Upper lobe of left lung (tissue), 6 donors: Measurements from ENCODE around the gene SYT9. TPM values are rescaled to one million over a fixed set of nuclear protein-coding genes. Genes with fewer than 3 reads are reported as not detected.
A peak's percentile ranks its signal among the peaks of the same experiment; 100 is the strongest.

Source experiments
- ATAC-seq, 2 donors: fragments of 200-7000 bp; cut with Tn5 transposase; one replicate each; pipeline ENCODE4 v1.9.1; 2022; ENCODE audit warnings: mild to moderate bottlenecking in 2 of 2, moderate library complexity in 2 of 2; ENCODE audit not compliant: low FRiP score in 2 of 2
- DNase-seq, 2 donors: peaks; one replicate each; pipeline ENCODE4 v3.0.0-alpha.2; 2019 to 2020
- H3K27ac ChIP-seq, 4 donors: fragments of 200-600 bp; sonication (generic); one replicate each; pipeline ENCODE4 v1.5.1; 2016 to 2019
- H3K27me3 ChIP-seq, 4 donors: fragments of 200-600 bp; sonication (generic); one replicate each; pipeline ENCODE4 v1.5.1; 2017 to 2019
- H3K36me3 ChIP-seq, 4 donors: fragments of 200-600 bp; sonication (generic); one replicate each; pipeline ENCODE4 v1.5.1; 2016 to 2019
- H3K4me1 ChIP-seq, 4 donors: fragments of 200-600 bp; sonication (generic); one replicate each; pipeline ENCODE4 v1.5.1; 2018 to 2019
- H3K4me3 ChIP-seq, 4 donors: fragments of 200-600 bp; sonication (generic); one replicate each; pipeline ENCODE4 v1.5.1; 2017 to 2019; ENCODE audit warnings: mild to moderate bottlenecking in 2 of 4, moderate library complexity in 1 of 4
- H3K9me3 ChIP-seq, 4 donors: fragments of 200-600 bp; sonication (generic); one replicate each; pipeline ENCODE4 v1.5.1; 2018 to 2019
- EP300 ChIP-seq, 4 donors: sonication (generic); formaldehyde crosslinking; IDR thresholded peaks; one replicate each; pipeline ENCODE4 v1.5.1; 2017; ENCODE audit warnings: antibody characterized with exemption in 4 of 4, control low read depth in 2 of 4
- POLR2A ChIP-seq, 4 donors: fragments of 450-650 bp; IDR thresholded peaks; one replicate each; pipeline ENCODE4 v1.5.1; 2016 to 2017; ENCODE audit warnings: antibody characterized with exemption in 4 of 4, mild to moderate bottlenecking in 2 of 4
- POLR2AphosphoS5 ChIP-seq, 2 donors: sonication (generic); formaldehyde crosslinking; IDR thresholded peaks; one replicate each; pipeline ENCODE4 v1.5.1; 2017; ENCODE audit warnings: antibody characterized with exemption in 2 of 2
- WGBS, 2 donors: methylation state at CpG; one replicate each; pipeline ENCODE4 v1.1.5; 2017 to 2018; 5-methylcytosine and 5-hydroxymethylcytosine counted together
- total RNA-seq, 6 donors: library from RNA; depleted of rRNA in 4 of 6; stranded (reverse); fragments of >200 nt in 4 of 6; gene quantifications; one replicate each; pipeline versions ENCODE4 v1.1.0 to v1.2.1, GENCODE V29; 2016 to 2021
- TF ChIP-seq, protein P1 (sequence below), 6 experiments: fragments of 450-650 bp in 4 of 6; fragments of 200-600 bp in 2 of 6; sonication (generic) in 2 of 6; IDR thresholded peaks; one replicate each; pipeline ENCODE4 v1.5.1; 2016 to 2019; ENCODE audit warnings: antibody characterized with exemption in 6 of 6
- donor health status: DM: no; HTN: no; CAD: no; lungs with moderate emphysema.
- donor health status: DM: no; HTN: yes; CAD: no; lungs with severe emphysema.

SYT9 gene, protein sequence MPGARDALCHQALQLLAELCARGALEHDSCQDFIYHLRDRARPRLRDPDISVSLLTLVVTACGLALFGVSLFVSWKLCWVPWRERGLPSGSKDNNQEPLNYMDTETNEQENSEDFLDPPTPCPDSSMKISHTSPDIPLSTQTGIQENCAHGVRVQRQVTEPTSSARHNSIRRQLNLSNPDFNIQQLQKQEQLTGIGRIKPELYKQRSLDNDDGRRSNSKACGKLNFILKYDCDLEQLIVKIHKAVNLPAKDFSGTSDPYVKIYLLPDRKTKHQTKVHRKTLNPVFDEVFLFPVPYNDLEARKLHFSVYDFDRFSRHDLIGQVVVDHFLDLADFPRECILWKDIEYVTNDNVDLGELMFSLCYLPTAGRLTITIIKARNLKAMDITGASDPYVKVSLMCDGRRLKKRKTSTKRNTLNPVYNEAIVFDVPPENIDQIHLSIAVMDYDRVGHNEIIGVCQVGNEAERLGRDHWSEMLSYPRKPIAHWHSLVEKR
- total RNA-seq, result under 1 TPM in 2 of 6 donors, not detected in 4; 0.27 to 0.30 TPM

DNA sequence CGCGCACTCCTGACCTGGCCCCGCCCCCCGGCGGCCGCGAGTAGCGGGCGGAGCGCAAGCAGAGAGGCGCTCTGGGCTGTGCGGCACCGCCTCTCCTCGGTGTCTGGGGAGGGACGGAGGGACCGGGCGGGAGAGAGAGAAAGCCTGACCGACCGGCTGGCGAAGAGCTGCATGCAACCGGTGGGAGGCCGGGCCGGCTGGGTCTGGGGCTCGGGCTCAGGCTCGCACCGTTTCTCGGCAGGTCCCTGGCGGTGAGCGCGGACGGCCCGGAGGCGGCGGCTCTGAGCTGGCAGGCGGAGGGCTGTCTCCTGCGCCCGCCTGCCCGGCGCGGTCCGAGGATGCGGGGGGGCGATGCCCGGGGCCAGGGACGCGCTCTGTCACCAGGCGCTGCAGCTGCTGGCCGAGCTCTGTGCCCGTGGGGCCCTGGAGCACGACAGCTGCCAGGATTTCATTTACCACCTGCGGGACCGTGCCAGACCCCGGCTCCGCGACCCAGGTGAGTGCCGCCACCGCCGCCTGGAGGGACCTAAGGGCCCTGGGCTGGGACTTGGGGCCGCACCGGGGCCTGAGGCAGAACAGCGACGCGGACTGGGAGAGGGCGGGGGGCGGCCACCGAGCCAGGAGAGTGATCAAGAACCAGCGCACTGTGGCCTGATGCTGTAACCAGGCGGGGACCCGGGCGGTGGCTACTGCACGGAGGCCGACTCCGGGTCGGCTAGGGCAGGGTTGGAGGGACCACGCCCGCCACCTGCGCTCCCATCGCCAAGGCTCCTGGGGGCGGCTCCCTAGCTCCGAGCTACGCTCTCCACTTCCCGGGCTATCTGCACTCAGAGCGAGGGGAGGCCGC, at the start of gene SYT9:
SYT9 (plus strand) TSS at position 69 of the 847 bp plus-strand sequence; CDS start at position 352, 283 bp downstream.
- Histone ChIP-seq H3K27ac (no peak within 1 kb of the TSS), H3K4me1 (peaks cover 9 to 18% (median 15%) of the 10 kb centered on the region in 4 donors), H3K36me3 (no peaks in the 10 kb centered on the region), H3K9me3 (no peaks in the 10 kb centered on the region), H3K4me3 (peak within 1 kb of the TSS; percentile 35 to 56 (median 48)), H3K27me3 (peaks cover 0 to 17% (median 8%) of the 10 kb centered on the region in 4 donors)
- DNase-seq (peak; percentile 33 to 91), ATAC-seq (peak; percentile 67 to 89)
- TF ChIP-seq POLR2A (IDR thresholded peaks at IDR 0.05) (no peak), EP300 (IDR thresholded peaks at IDR 0.05) (no peak), POLR2AphosphoS5 (IDR thresholded peaks at IDR 0.05) (no peak)
- TF ChIP-seq, protein P1, sequence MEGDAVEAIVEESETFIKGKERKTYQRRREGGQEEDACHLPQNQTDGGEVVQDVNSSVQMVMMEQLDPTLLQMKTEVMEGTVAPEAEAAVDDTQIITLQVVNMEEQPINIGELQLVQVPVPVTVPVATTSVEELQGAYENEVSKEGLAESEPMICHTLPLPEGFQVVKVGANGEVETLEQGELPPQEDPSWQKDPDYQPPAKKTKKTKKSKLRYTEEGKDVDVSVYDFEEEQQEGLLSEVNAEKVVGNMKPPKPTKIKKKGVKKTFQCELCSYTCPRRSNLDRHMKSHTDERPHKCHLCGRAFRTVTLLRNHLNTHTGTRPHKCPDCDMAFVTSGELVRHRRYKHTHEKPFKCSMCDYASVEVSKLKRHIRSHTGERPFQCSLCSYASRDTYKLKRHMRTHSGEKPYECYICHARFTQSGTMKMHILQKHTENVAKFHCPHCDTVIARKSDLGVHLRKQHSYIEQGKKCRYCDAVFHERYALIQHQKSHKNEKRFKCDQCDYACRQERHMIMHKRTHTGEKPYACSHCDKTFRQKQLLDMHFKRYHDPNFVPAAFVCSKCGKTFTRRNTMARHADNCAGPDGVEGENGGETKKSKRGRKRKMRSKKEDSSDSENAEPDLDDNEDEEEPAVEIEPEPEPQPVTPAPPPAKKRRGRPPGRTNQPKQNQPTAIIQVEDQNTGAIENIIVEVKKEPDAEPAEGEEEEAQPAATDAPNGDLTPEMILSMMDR (IDR thresholded peaks at IDR 0.05), result no peak
- 5% methylated on average over 39 of the region's 84 CpGs; no CpG with 5 or more reads in 1 of the 2 donors for WGBS, 2 donors

DNA sequence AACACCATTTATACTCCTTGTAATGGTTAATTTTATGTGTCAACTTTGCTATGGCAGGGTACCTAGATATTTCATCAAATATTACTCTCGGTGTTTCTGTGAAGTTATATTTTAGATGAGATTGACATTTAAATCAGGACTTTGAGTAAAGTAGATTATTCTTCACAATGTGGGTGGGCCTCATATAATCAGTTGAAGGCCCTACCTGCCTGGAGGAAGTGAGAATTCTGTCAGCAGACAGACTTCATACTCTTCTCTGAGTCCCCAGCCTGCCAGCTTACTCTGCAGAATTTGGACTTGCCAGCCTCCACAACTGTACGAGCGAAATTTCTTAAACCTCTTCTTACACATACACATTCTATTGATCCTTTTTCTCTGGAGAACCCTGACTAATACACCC, 49.3 kb upstream of the SYT9 start:
- Histone ChIP-seq H3K27me3 (no peaks in the 10 kb centered on the region), H3K4me1 (no peaks in the 10 kb centered on the region), H3K27ac (no peak overlapping the region), H3K4me3 (no peak overlapping the region), H3K36me3 (no peaks in the 10 kb centered on the region), H3K9me3 (no peaks in the 10 kb centered on the region)
- ATAC-seq (no peak), DNase-seq (no peak)
- TF ChIP-seq, protein P1 (IDR thresholded peaks at IDR 0.05), result no peak
- no peak for TF ChIP-seq POLR2A (IDR thresholded peaks at IDR 0.05)
- TF ChIP-seq EP300 (IDR thresholded peaks at IDR 0.05), result no peak
- TF ChIP-seq POLR2AphosphoS5 (IDR thresholded peaks at IDR 0.05), result no peak
- WGBS, 2 donors, result 93 to 95% methylated on average over 3 of the region's 3 CpGs

DNA sequence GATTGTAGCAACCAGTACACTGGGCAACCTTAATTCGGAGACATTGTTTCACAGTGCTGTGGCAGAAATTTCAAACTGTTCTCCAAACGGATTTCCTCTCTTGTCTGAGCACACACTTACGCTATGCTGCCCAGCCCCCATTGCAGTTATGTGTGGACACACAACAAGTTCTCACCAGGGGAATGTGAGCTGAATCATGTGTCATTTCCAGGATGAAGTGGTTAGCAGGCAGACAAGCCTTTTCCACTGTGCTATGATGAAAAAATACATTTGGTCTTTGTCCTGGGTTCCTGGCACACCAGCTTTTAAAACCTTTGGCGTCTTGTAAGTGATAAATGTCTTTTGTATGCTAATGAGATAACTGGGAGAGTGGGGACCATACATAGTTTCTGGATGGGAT, 46.9 kb upstream of the SYT9 start:
- DNase-seq, result no peak
- H3K27ac ChIP-seq, result no peak overlapping the region
- H3K4me3 ChIP-seq, result no peak overlapping the region
- TF ChIP-seq POLR2A (IDR thresholded peaks at IDR 0.05) (no peak), POLR2AphosphoS5 (IDR thresholded peaks at IDR 0.05) (no peak), EP300 (IDR thresholded peaks at IDR 0.05) (no peak)
- TF ChIP-seq, protein P1 (IDR thresholded peaks at IDR 0.05), result no peak
- 32 to 35% methylated on average over 4 of the region's 4 CpGs for WGBS, 2 donors
- H3K9me3 ChIP-seq, result no peaks in the 10 kb centered on the region
- ATAC-seq, result no peak
- no peaks in the 10 kb centered on the region for H3K27me3 ChIP-seq
- H3K36me3 ChIP-seq, result no peaks in the 10 kb centered on the region
- no peaks in the 10 kb centered on the region for H3K4me1 ChIP-seq

DNA sequence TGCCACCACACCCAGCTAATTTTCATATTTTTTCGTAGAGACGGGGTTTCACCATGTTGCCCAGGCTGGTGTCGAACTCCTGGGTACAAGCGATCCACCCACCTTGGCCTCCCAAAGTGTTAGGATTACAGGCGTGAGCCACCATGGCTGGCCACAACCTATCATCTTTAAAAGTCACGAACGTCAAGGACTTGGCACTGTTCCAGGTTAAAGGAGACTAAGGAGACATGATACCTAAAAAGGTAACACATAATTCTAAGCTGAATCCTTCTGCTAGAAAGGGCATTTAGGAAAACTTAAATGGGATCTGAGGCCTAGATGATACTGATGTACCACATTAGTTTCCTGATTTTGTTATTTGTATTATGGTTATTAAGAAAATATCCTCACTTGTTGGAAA, 43.3 kb upstream of the SYT9 start:
- no peak overlapping the region for H3K4me3 ChIP-seq
- DNase-seq, result no peak
- TF ChIP-seq, protein P1 (IDR thresholded peaks at IDR 0.05), result no peak
- TF ChIP-seq POLR2A (IDR thresholded peaks at IDR 0.05) (no peak), POLR2AphosphoS5 (IDR thresholded peaks at IDR 0.05) (no peak), EP300 (IDR thresholded peaks at IDR 0.05) (no peak)
- no peaks in the 10 kb centered on the region for H3K9me3 ChIP-seq
- H3K4me1 ChIP-seq, result no peaks in the 10 kb centered on the region
- H3K36me3 ChIP-seq, result no peaks in the 10 kb centered on the region
- no peak for ATAC-seq
- no peak overlapping the region for H3K27ac ChIP-seq
- 73 to 88% methylated on average over 7 of the region's 7 CpGs for WGBS, 2 donors
- no peaks in the 10 kb centered on the region for H3K27me3 ChIP-seq
